ENCODE results near the gene IMPG1. TPM values are rescaled to one million over a fixed set of nuclear protein-coding genes. Genes with fewer than 3 reads are reported as not detected.

Gene IMPG1
- polyA plus RNA-seq, 3 donors: not detected

DNA sequence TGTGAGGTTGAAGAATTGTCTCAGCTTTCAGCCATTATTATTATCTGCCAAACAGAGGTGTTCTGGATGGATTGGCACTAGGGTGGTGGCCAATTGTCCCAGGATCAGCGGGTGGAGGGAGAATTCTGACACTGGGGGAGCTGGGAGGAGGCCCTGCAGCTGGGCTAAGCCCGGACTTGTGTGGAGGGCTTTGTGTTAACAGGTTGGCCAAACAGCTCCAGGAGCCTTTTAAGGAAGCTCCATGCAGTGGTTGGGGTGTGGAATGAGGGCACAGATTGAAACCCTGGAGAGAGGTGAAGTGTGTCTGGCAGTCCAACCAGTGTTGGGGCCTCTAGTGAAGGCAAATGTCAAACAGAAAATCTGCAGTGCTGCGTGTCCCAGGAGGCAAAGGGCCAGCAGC, 135.8 kb downstream of the IMPG1 start:
- H4K20me1 ChIP-seq (ENCODE audit: insufficient read depth, low read length): no peaks in the 10 kb centered on the region
- peaks cover 9% of the 10 kb centered on the region in 2 donors for H3K27me3 ChIP-seq (ENCODE audit: control insufficient read depth in 2 of 2, insufficient read depth in 2 of 2, low read length in 2 of 2)
- H3K4me1 Mint-ChIP-seq: peaks cover 6% of the 10 kb centered on the region
- peaks cover 0 to 6% of the 10 kb centered on the region in 2 donors for H3K4me1 ChIP-seq (ENCODE audit: control insufficient read depth in 1 of 2, insufficient read depth in 2 of 2, low read length in 2 of 2)
- no peaks in the 10 kb centered on the region for H3K36me3 ChIP-seq (replicated peaks in 1 of 2; ENCODE audit: control insufficient read depth in 1 of 2, insufficient read depth in 2 of 2, low read length in 2 of 2)
- intact Hi-C loops (cut with micrococcal nuclease): no loop called here
- peaks cover 0 to 2% (median 0%) of the 10 kb centered on the region in 7 donors for H3K9me3 Mint-ChIP-seq
- H3K27me3 Mint-ChIP-seq (ENCODE audit: low read depth in 3 of 3): peaks cover 13 to 24% (median 19%) of the 10 kb centered on the region in 3 donors
- H3K27ac ChIP-seq (ENCODE audit: low read depth in 1 of 2, low read length in 2 of 2): no peak overlapping the region
- H2AFZ ChIP-seq (ENCODE audit: insufficient read depth, low read depth, low read length, poor library complexity, severe bottlenecking): no peak overlapping the region
- TF ChIP-seq, protein P1, sequence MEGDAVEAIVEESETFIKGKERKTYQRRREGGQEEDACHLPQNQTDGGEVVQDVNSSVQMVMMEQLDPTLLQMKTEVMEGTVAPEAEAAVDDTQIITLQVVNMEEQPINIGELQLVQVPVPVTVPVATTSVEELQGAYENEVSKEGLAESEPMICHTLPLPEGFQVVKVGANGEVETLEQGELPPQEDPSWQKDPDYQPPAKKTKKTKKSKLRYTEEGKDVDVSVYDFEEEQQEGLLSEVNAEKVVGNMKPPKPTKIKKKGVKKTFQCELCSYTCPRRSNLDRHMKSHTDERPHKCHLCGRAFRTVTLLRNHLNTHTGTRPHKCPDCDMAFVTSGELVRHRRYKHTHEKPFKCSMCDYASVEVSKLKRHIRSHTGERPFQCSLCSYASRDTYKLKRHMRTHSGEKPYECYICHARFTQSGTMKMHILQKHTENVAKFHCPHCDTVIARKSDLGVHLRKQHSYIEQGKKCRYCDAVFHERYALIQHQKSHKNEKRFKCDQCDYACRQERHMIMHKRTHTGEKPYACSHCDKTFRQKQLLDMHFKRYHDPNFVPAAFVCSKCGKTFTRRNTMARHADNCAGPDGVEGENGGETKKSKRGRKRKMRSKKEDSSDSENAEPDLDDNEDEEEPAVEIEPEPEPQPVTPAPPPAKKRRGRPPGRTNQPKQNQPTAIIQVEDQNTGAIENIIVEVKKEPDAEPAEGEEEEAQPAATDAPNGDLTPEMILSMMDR (IDR thresholded peaks at IDR 0.05): no peak
- no peak for DNase-seq
- no peaks in the 10 kb centered on the region for H3K9me3 ChIP-seq (replicated peaks in 1 of 2; ENCODE audit: control insufficient read depth in 1 of 2, insufficient read depth in 1 of 2, low read length in 2 of 2)
- no peak overlapping the region for H3K27ac Mint-ChIP-seq
- H3K4me3 ChIP-seq (replicated peaks in 1 of 3; ENCODE audit: low read depth in 2 of 3, low read length in 3 of 3): no peak overlapping the region
- no peaks in the 10 kb centered on the region for H3K79me2 ChIP-seq (ENCODE audit: insufficient read depth, low read length)
- H3K4me2 ChIP-seq (replicated peaks; ENCODE audit: extremely low read depth, low read length, poor library complexity, severe bottlenecking): no peak overlapping the region
- H3K4me3 Mint-ChIP-seq: no peak overlapping the region
- H3K9ac ChIP-seq (ENCODE audit: insufficient read depth, low read length, poor library complexity, severe bottlenecking): no peak overlapping the region
- no peaks in the 10 kb centered on the region for H3K36me3 Mint-ChIP-seq
- WGBS (ENCODE audit: insufficient coverage): 86% methylated on average over 3 of the region's 3 CpGs

GRCh38 chr6:75935473-75935793, 137.0 kb downstream of the IMPG1 start:
- Histone ChIP-seq H3K9me3 (replicated peaks in 1 of 2; ENCODE audit: control insufficient read depth in 1 of 2, insufficient read depth in 1 of 2, low read length in 2 of 2) (no peaks in the 10 kb centered on the region), H3K27me3 (ENCODE audit: control insufficient read depth in 2 of 2, insufficient read depth in 2 of 2, low read length in 2 of 2) (peaks cover 9% of the 10 kb centered on the region in 2 donors), H3K36me3 (replicated peaks in 1 of 2; ENCODE audit: control insufficient read depth in 1 of 2, insufficient read depth in 2 of 2, low read length in 2 of 2) (no peaks in the 10 kb centered on the region), H3K27ac (ENCODE audit: low read depth in 1 of 2, low read length in 2 of 2) (no peak overlapping the region), H3K4me2 (replicated peaks; ENCODE audit: extremely low read depth, low read length, poor library complexity, severe bottlenecking) (peak overlapping the region; percentile 42), H4K20me1 (ENCODE audit: insufficient read depth, low read length) (no peaks in the 10 kb centered on the region), H2AFZ (ENCODE audit: insufficient read depth, low read depth, low read length, poor library complexity, severe bottlenecking) (peak overlapping the region; percentile 50), H3K4me3 (replicated peaks in 1 of 3; ENCODE audit: low read depth in 2 of 3, low read length in 3 of 3) (no peak overlapping the region), H3K9ac (ENCODE audit: insufficient read depth, low read length, poor library complexity, severe bottlenecking) (no peak overlapping the region), H3K79me2 (ENCODE audit: insufficient read depth, low read length) (no peaks in the 10 kb centered on the region), H3K4me1 (ENCODE audit: control insufficient read depth in 1 of 2, insufficient read depth in 2 of 2, low read length in 2 of 2) (peaks cover 0 to 6% of the 10 kb centered on the region in 2 donors)
- intact Hi-C loops (cut with micrococcal nuclease): no loop called here
- H3K4me1 Mint-ChIP-seq: peaks cover 6% of the 10 kb centered on the region
- H3K4me3 Mint-ChIP-seq: peak overlapping the region; percentile 35 to 92
- DNase-seq: no peak
- peaks cover 13 to 24% (median 22%) of the 10 kb centered on the region in 3 donors for H3K27me3 Mint-ChIP-seq (ENCODE audit: low read depth in 3 of 3)
- peaks cover 0 to 2% (median 0%) of the 10 kb centered on the region in 7 donors for H3K9me3 Mint-ChIP-seq
- no peak overlapping the region for H3K27ac Mint-ChIP-seq
- TF ChIP-seq, protein P1 (IDR thresholded peaks at IDR 0.05): no peak
- H3K36me3 Mint-ChIP-seq: no peaks in the 10 kb centered on the region
- WGBS (ENCODE audit: insufficient coverage): 80% methylated on average over 2 of the region's 12 CpGs
